GM19239 (cell line): ENCODE data around the gene NBPF9.
"Not testable (repeated sequence)": the region's sequence is repeated elsewhere in the genome, so short reads cannot be mapped to it uniquely, and the experiment has no call there.

Experiments
- DNase-seq: peaks from one replicate; pipeline ENCODE4 v3.0.0; 2011; ENCODE audit warnings: low spot score; ENCODE audit not compliant: insufficient read length
- FAIRE-seq: peaks from 2 replicates; lab custom pipeline; 2011; peaks lifted over from hg19 to GRCh38; lab: Jason Lieb, UNC

Gene NBPF9, protein sequence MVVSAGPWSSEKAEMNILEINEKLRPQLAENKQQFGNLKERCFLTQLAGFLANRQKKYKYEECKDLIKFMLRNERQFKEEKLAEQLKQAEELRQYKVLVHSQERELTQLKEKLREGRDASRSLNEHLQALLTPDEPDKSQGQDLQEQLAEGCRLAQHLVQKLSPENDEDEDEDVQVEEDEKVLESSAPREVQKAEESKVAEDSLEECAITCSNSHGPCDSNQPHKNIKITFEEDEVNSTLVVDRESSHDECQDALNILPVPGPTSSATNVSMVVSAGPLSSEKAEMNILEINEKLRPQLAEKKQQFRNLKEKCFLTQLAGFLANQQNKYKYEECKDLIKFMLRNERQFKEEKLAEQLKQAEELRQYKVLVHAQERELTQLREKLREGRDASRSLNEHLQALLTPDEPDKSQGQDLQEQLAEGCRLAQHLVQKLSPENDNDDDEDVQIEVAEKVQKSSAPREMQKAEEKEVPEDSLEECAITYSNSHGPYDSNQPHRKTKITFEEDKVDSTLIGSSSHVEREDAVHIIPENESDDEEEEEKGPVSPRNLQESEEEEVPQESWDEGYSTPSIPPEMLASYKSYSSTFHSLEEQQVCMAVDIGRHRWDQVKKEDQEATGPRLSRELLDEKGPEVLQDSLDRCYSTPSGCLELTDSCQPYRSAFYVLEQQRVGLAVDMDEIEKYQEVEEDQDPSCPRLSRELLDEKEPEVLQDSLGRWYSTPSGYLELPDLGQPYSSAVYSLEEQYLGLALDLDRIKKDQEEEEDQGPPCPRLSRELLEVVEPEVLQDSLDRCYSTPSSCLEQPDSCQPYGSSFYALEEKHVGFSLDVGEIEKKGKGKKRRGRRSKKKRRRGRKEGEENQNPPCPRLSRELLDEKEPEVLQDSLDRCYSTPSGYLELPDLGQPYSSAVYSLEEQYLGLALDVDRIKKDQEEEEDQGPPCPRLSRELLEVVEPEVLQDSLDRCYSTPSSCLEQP (N-terminal part only)

DNA sequence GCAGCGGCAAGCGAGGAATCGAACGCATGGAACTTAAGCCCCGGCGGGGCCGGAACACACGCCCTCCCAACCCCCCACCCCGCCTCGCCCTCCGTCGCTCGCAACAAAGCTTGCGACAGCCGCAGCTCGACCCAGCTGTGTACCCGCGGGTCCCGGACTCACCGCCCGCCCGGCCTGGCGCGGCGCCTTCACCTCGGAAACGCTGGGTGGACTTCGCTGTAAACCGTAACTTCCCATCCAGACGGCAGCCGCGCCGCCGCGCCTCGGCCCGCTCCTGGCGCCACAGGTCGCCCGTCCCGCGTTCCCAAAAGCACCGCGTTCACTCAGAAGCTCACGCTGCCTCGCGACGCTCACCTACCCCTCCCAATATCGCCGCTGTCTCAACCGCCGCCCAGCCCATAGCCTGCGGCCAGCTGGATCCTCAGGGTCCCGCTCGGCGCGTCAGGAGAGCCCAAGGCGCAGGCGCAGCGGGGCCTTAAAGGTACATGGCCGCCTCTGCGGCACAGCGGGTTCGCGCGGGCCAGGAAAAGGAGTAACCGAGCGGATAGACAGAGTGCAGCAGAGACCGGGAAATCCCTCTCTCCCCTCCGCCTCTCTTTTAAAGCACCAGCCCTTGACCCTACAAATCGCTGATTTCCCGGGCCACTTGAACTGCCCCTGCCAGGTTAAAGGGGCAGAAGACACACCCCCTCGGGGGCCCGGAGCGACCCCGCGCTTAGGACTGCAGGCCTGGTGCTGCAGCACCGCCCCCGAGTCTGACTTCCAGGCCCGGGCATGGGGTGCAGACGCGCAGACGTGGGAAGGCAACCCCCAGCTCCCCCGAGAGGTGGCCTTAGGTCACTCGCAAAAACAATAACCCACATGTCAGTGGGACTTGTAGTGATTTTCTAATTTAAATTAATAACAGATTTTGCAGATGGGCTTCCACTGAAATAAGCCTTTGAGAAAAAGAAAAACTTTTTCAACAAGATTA is at the start of gene NBPF9:
NBPF9 (minus strand) TSS at position 443 of the 973 bp plus-strand sequence. CDS start 21,412 bp downstream, outside the sequence.
- FAIRE-seq, result peak; percentile 80
- DNase-seq, result not testable (repeated sequence)

DNA sequence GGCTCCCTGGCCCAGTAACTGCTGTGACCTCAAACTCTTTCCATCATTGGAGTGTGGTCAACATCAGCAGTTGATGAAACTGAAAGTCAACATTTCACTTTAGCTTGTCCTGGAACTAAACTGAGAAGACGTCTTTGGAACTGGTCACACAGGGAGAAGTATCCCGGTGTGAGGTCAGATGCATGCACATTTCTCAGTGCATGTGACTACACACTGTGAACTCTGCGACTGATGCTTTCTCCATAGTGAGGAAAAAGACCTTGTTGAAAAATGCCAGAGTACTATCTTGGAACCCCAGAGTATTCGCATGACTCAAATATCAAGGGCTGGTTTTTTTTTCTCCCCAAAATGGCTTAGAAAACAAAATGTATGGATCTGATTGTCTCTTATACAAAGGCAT is 46.6 kb upstream of the NBPF9 start:
- not testable (repeated sequence) for FAIRE-seq, DNase-seq

DNA sequence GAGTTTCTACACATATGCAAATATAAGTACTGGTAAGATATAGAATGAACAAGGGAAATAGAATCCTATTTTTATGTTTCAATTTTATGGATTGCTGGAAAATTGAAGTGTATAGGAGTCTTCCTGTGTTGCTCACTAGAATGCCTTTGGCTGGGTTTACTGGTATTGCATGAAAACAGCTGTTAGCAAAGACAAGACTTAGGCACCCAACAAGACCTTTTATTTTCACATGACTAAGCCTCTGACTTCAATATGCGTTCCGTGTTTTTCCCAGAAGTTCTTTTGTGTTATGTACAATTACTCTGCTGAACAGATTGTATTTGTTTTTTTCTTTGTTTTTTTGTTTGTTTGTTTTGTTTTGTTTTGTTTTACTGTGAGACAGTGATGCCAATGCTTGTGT is 34.2 kb upstream of the NBPF9 start:
- DNase-seq, FAIRE-seq: not testable (repeated sequence)

DNA sequence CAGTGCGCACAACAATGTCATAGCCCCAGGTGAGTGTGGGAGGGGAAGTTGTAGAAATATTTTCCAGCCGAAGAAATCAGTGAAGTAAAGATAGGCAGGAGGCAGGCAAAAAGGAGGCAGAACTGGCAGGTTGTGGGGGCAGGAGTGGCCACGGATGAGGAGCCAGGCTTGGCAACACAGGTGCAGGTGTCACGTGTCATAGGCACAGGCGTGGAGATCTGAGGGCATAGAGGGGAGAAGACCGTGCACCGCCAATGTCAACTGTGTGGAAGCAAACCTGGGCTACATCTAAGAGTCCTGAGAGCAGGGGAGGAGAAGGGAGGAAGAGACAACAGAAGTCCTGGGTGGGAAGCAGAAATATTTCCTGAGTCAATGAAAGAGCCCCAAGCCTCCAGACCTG is 27.6 kb upstream of the NBPF9 start:
- not testable (repeated sequence) for FAIRE-seq, DNase-seq

DNA sequence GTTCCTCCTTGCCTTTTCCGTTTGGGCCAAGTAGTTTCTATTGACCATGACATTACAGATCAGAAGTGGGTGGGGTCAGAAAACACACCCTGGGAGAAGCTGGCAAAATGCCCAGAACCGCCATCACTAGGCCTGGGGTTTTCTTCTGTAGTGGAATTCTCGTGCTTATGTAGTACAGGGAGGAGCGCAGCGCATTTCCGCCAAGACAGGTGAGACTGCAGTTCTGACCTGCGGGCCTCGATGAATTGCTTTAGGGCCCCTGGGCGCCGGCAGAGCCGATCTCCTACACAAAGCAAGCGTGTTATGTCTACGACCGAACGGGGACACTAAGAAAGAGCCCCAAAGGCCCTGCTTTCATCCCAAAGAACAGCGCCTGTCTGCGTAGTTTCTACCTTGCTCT is 25.9 kb upstream of the NBPF9 start:
- not testable (repeated sequence) for FAIRE-seq, DNase-seq

DNA sequence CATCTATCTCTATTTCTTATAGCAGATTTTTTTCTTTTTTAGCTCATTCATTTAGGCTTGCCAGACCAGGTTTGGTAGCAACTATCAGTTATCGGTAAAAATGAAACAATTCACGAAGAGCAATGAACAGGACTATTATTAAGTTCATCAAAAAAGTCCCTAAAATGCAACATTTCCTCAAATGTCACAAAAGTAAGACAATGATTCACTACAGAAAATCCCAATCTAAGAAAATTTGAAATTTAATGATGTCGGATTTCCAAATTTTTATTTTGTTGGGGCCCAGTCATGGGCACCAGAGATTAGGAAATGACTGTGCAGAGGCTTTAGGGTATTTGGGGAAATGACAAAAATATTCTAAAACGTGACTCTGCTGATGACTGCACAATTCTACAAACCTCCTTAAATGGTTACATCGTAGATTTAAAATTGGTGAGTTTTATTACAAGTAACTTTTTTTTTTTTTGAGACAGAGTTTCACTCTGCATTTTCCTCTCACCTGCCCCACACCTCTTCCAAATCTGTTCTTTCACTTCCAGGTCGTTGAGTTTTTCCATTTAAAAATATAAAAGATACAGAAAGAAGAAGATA is 23.3 kb upstream of the NBPF9 start:
- not testable (repeated sequence) for DNase-seq, FAIRE-seq

DNA sequence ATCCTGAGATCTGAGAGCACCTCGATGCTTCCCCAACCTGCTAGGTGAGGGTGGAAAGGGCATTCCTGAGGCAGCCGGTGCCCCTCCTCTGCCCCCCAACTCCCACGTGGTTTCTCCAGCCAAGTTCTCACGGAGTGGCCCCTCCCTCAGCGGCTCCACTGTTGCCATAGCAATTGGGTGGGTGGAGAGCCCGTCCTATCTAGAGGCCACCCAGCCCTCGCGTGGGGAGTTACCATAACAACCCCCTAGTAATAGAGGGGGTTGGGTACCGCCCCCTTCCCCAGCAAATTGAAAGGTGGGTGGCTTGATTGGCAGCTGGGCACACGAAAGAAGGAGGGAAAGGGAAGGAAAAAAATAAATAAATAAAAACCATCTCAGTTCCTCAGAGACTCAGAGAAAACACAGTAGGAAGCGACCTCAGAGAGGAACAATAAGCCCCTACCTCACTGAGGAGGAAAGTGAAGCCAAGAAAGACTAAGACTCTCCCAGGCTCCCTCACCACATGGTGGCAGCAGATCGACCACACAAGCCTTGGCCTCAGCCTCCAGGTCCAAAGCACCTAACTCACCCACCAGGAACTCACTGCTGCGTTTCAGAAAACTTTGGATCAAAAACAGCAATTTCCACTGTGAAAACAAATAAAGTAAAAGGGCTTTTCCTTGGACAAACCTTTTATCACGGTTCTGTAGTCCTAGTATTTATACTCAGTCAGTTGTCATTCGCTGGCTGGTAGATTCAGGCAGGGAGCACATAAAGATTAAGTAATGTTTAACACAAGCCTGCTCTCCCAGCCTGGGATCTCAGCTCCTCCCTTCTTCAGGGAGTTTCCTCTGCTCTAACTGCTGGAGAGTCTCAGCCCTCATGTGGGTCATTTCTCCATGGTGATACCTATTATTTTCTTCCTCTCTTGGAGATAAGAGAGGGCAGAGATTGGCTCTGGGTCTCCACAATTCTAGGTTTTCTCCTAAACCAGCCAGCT is 20.9 kb upstream of the NBPF9 start:
- not testable (repeated sequence) for DNase-seq, FAIRE-seq

DNA sequence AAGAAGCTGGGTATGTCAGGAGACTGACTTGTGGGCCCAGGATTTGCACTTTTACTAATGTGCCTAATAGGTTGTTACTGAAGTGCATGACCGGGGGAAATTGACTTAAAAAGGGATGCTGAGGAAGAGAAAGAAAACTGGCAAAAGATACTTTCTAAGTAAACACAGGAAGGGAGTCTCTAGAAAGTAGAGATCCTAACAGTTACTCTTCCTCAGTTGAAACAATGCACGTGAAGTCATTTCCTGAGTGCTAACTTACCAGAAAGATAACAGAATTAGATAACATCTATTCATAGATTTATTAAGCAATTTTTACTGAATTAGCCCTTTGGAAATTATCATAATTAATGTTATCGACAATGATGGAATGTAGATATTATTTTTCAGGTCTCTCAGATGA is 9.5 kb upstream of the NBPF9 start:
- not testable (repeated sequence) for DNase-seq, FAIRE-seq

DNA sequence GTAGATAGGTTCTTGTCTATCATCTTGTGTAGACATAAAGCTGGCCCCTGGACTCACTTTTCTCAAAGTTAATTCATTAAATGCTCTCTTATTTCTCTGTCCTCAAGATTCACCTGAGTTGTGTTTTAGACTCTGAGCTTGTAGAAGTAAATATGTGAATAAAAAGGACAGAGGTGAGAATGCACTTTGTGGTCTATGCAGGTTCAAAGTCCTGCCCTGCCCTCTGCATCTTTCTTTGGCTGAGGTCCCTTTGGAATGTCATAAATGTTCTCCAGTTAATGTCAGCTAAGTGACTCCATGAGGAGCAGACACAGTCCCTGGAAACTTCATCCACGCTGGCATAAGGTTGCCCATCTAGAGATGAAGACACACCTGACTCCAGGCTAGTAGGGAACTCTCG is 7.0 kb upstream of the NBPF9 start:
- DNase-seq, FAIRE-seq: not testable (repeated sequence)

DNA sequence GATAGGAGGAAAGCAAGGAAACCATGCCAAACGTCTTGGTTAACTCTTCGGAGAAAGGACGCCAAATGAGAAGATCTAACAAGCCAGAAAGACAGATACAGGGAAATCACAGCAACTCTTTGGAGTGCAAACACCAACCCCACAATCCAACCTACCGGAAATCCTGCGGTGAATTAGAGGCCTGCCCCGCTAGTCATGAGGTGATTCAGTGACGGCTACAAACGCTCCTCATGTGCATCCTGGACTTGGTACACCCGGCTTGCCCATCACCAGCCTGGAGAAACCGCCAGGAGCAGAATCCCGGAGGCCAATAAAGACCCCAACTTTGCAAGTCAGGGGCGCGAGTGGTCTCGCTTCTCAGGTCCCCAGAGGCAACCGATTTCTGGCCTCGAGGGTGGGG is 777 bp downstream of the NBPF9 start:
- FAIRE-seq, DNase-seq: not testable (repeated sequence)

DNA sequence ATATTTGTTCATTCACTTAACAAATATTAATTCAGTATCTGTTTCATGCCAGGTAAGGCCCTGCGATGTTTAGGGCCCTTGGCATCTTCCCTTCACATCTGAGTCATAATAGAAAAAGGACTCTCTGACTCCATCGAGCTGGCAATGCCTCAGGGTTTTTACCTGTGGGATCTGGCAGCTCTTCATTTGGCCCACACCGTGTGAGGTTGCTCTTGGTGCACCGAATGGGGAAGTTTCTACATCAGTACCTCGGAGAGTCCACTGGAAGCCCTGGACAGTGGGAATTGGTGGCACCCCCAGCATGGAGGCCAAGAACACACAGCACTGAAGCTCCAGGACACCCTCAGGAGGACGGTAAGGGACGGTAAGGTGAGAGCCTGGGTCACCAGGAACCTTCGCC is 5.1 kb downstream of the NBPF9 start:
- not testable (repeated sequence) for DNase-seq, FAIRE-seq

DNA sequence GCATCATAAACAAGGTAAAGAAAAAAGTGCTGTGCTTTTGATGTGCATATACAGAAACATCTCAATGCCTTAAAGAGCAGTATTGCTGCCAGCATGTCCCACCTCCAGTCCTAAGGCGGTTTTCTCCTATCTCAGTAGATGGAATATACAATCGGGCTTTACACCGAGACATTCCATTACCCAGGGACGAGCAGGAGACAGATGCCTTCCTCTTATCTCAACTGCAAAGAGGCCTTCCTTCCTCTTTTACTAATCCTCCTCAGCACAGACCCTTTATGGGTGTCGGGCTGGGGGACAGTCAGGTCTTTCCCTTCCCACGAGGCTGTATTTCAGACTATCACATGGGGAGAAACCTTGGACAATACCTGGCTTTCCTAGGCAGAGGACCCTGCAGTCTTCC is 10.2 kb downstream of the NBPF9 start:
- not testable (repeated sequence) for DNase-seq, FAIRE-seq

DNA sequence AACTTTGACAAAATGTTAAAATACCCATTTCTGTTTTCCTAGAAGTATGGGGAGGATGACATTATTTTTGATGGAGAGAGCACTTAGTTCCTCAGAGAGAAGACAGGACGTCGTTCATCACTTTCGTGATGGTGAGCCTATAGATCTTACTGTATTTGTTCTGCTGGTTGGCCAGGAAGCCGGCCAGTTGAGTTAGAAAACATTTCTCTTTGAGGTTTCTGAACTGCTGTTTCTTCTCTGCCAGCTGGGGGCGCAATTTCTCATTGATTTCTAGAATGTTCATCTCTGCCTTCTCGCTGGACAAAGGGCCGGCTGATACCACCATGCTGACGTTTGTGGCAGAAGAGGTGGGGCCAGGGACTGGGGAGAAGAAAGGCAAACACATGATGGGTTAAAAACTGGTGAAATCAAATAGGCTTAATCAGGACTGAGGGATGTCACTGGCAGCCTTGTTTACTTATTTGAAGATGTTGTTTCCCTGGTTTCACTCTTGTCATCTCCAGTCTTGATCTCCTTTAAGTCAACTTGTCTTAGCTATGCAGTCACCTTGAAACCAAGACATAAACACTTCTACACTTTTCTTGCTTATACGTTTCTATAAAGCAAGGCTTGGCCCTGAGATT is 27.7 kb downstream of the NBPF9 start:
- DNase-seq, FAIRE-seq: not testable (repeated sequence)

DNA sequence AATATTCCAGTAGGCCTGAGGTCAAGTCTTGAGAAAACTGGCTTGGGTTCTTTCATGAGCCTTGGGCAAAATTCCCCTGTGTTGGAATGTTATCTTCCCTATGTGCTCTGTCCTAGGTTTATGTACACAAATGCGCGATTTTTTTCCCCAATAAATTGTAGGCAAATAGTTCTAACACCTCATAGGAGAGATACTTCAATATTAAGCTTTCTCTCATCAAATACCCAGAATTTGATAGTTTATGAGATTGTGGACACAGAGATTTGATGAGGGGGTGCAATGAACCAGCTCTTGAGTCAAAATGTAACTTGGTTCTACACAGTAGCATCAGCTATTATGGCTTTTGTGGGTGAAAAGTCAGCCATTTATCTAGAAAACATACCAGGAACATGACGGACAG is 38.7 kb downstream of the NBPF9 start:
- not testable (repeated sequence) for DNase-seq, FAIRE-seq

DNA sequence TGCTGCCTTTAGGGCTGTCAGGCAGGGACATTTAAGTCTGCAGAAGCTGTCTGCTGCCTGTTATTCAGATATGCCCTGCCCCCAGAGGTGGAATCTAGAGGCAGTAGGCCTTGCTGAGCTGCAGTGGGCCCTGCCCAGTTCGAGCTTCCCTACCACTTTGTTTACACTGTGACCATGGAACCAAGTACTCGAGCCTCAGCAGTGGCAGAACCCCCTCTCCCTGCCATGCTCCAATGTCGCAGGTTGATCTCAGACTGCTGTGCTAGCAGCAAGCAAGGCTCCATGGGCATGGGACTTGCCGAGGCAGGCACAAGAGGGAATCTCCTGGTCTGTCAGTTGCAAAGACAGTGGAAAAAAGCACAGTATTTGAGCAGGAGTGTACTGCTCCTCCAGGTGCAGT is 60.3 kb downstream of the NBPF9 start:
- DNase-seq, FAIRE-seq: not testable (repeated sequence)

DNA sequence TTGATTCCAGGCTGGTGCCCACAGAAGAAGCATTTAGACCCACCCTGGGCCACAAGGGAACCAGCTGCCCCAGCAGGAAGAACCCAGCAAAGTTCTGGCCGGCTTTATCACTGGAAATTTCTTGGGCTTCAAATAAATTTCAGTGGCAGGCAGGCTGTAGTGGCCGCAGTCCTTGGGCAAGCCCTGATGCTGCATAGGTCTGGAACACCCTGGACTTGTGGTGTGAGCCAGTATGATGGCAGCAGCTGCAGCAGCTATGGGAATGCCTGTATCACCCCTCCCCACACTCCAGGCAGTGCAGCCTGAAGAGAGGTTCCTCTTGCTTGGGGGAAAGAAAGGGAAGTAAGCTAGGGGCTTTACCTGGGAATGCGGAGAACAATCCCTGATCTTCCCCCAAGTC is 69.4 kb downstream of the NBPF9 start:
- not testable (repeated sequence) for FAIRE-seq, DNase-seq

DNA sequence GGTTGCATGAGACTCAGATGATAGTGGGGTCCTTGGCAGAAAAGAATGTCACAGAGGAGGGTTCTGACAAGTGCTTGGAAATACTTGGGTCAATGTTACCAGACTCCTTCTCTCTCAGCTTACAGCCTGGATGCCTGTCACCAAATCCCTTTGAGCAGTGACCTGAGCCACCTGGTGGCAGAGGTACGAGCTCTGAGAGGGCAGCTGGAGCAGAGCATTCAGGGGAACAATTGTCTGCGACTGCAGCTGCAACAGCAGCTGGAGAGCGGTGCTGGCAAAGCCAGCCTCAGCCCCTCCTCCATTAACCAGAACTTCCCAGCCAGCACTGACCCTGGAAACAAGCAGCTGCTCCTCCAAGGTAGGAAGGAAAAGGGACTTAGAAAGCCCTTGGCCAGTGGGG is 79.0 kb downstream of the NBPF9 start:
- not testable (repeated sequence) for DNase-seq, FAIRE-seq
